Bronchial smooth muscle cell (primary cell): ENCODE measurements around the gene GXYLT1. TPM values are rescaled to one million over a fixed set of nuclear protein-coding genes. Genes with fewer than 3 reads are reported as not detected.

Source experiments
- total RNA-seq: library from RNA; depleted of rRNA; stranded (reverse); fragments of >200 nt; gene quantifications from 2 replicates; pipeline ENCODE4 v1.2.1, GENCODE V29; 2014

GXYLT1 gene, protein sequence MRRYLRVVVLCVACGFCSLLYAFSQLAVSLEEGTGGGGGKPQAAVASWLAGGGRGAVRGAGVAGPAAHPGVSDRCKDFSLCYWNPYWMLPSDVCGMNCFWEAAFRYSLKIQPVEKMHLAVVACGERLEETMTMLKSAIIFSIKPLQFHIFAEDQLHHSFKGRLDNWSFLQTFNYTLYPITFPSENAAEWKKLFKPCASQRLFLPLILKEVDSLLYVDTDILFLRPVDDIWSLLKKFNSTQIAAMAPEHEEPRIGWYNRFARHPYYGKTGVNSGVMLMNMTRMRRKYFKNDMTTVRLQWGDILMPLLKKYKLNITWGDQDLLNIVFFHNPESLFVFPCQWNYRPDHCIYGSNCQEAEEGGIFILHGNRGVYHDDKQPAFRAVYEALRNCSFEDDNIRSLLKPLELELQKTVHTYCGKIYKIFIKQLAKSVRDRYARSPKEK
- 4.7 and 6.5 TPM in 2 replicates for total RNA-seq

DNA sequence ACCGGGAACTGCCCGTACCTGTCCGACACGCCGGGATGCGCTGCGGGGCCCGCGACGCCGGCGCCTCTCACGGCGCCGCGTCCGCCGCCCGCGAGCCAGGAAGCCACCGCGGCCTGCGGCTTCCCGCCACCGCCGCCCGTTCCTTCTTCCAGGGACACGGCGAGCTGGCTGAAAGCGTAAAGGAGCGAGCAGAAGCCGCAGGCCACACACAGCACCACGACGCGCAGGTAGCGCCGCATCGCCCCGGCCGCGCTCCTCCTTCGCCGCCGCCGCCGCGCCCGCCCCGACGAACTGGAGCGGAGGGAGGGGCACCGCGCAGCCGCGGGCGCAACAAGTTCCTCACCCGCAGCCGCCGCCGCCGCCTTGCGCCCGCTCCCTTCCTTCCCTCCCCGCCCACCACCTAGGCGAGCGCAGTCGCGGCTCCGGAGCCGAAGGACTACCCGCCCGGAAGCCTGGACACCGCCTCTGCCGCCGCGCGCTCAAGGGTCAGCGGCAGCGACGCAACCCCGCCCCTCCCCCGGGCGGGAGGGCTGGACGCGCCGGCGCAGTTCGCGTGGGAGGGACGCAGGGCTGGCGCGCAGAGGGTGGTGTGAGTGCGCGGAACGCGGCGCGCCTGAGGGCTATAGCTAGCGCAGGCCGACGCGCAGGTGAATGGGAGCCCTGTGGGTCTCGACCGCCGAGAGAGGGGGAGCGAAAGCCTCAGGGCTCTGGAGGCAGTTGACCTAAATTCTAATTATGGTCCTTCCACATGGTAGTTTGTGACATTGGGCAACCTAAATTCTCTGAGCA, at the start of gene GXYLT1:
GXYLT1 (minus strand) TSS at position 467 of the 789 bp plus-strand sequence; CDS start at position 239, 228 bp downstream.

Other genes starting within 250 kb of the GXYLT1 start
- 5.8 and 12.5 TPM in 2 replicates for gene YAF2, start 93.4 kb upstream of the GXYLT1 start, total RNA-seq
- gene ZCRB1, start 181.2 kb upstream of the GXYLT1 start, total RNA-seq: 19.4 and 27.7 TPM in 2 replicates
- gene PPHLN1, start 181.3 kb upstream of the GXYLT1 start, total RNA-seq: 75.0 and 102 TPM in 2 replicates